NCI-H510A (cell line): Measurements from ENCODE around the gene HSD17B11.
"Not testable (repeated sequence)": the region's sequence is repeated elsewhere in the genome, so short reads cannot be mapped to it uniquely, and the experiment has no call there.

ENCODE experiments used
- DNase-seq: peaks from one replicate; lab custom pipeline; 2025; lab: John Stamatoyannopoulos, UW

The HSD17B11 gene, protein sequence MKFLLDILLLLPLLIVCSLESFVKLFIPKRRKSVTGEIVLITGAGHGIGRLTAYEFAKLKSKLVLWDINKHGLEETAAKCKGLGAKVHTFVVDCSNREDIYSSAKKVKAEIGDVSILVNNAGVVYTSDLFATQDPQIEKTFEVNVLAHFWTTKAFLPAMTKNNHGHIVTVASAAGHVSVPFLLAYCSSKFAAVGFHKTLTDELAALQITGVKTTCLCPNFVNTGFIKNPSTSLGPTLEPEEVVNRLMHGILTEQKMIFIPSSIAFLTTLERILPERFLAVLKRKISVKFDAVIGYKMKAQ

DNA sequence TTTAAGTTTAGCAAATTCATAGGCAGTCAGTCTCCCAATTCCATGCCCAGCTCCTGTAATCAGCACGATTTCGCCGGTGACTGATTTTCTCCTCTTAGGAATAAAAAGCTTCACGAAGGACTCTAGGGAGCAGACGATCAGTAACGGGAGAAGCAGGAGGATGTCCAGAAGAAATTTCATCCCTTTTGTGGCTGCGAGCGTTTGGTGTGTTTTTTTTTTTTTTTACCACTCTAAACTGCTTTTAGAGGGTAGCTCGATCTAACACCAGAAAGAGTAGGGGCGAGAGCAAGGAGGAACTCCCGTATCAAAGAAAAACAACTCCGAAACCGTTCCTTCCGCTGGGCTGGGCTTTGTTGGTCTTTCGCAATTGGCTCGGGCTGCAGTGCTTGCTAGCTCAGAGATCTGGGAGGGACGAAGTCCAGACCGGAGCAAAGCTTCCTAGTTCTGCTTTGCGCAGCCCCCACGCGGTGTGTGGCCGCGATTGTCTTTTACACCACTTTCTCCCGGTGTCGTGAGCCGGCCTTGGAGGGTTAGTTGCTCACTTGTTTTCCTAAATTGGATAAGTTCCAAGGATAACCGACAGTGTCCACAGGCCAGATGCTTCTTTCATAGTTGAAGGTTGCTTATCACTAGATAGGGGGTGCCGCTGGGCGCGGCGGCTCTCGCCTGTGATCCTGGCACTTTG, at the start of gene HSD17B11:
HSD17B11 (minus strand) TSS at position 298 of the 685 bp plus-strand sequence; CDS start at position 180, 118 bp downstream.
- peak; percentile 78 for DNase-seq

DNA sequence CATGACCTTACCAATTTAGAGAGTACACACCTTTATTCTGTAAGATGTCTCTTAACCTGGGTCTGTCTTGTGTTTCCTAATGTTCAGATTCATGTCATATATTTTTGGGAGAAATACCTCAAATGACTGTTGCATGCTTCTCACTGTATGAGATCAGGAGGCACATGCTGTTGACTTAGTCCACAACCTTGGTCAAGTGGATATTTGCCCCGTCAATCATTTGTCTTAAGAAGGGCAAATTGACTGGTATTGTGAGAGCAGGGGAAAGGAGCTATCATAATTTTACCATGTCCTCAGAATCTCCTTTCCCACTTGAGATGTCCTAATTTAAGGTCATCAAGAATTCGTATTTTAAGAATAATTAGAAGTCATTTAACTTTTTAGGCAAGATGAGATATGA, 42.4 kb upstream of the HSD17B11 start:
- DNase-seq = no peak

DNA sequence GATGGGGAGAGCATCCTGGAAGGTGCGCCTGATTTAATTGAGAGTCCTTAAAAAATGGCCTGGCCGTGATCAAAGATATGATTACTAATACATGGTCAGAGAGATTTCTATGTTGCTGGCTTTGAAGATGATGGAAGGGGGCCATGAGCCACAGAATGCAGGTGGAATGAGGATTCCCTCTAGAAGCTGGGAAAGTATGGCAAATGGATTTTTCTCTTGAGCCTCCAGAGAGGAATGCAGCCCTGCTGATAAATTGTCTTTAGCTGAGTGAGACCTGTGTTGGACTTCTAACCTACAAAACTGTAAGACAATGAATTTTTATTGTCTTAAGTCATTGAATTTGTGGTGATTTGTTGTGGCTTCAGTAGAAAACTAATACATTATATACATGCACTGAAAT, 39.0 kb upstream of the HSD17B11 start:
- no peak for DNase-seq

DNA sequence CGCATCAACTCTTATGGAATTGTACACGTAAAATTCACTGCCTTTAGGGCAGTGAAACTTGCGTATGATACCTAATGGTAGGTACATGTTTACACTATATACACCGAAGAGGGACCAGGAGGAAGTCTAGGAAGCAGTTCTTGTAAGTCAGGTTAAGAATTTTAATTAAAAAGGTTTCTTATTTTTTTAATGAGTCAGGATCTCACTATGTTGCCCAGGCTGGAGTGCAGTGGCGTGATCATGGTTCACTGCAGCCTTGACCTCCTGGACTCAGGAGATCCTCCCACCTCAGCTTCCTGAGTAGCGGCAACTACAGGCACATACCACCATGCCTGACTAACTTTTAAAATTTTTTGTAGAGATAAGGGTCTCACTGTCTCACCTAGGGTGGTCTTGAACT, 38.0 kb upstream of the HSD17B11 start:
- DNase-seq = no peak

DNA sequence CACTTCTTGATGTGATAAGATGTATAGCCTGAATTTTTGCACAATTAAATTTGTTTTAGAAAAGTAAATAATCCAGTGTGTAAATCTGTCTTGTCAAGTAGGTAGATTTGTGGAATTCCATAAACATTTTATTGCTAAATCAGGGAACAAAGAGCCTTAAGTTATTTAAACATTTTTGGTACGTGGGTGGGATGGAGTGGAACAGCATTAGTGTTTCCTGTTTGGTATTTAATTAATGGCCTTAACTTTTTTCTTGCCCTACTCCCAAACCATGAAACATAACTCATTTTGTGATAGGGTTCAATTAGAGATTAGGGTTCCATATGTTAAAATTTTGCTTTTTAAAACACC, 36.5 kb upstream of the HSD17B11 start:
- DNase-seq = no peak

DNA sequence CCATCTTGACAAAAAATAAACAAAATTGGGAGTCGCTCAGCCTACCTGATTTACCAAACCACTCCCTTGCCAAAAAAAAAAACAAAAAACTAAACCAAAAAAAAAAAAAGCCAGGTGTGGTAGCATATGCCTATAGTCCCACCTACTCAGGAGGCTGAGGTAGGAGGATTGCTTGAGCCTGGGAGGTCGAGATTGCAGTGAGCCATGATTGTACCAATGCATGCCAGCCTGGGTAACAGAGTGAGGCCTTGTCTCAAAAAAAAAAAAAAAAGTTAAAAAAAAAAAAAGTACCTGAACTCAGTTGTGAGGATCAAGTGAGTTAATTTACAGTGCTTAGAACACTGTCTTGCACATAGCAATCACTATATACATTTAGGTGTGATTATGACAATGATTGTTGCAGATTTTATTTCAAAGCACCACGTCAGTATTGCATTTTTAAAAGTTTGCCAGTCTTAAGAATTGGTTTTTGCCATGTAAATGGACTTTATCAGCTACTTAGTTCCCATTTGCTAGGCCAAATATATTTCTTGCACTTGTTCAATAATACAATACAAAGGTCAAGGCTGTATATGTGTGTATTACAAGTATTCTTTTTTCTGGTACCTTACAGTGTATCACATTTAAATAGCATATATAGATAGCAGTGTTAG, 36.0 kb upstream of the HSD17B11 start:
- DNase-seq = no peak

DNA sequence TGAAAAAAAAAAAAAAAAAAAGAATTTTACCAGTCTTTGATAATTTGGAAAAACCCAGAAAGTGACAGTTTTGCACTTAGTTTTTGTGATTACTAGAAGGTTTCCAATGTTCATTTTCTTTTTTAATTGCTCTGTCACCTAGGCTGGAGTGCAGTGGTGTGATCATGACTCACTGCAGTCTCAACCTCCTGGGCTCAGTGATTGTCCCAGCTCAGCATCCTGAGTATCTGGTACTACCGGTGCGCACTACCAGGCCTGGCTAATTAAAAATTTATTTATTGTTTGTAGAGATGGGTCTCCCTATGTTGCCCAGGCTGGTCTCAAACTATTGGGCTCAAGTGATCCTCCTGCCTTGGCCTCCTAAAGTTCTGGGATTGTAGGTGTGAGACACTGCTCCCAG, 34.7 kb upstream of the HSD17B11 start:
- no peak for DNase-seq

DNA sequence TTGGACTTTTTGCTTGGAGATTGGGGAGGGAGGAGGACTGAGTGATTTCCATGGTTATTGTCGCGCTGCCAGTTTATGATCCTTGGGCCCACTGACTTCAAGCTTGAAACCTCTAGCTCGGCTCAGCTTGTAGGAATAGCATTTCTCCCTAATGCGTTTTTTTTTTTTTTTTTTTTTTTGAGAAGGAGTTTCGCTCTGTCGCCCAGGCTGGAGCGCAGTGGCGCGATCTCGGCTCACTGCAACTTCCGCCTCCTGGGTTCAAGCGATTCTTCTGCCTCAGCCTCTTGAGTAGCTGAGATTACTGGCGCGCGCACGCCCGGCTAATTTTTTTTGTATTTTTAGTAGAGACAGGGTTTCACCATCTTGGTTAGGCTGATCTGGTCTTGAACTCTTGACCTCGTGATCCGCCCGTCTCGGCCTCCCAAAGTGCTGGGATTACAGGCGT, 33.1 kb upstream of the HSD17B11 start:
- not testable (repeated sequence) for DNase-seq

DNA sequence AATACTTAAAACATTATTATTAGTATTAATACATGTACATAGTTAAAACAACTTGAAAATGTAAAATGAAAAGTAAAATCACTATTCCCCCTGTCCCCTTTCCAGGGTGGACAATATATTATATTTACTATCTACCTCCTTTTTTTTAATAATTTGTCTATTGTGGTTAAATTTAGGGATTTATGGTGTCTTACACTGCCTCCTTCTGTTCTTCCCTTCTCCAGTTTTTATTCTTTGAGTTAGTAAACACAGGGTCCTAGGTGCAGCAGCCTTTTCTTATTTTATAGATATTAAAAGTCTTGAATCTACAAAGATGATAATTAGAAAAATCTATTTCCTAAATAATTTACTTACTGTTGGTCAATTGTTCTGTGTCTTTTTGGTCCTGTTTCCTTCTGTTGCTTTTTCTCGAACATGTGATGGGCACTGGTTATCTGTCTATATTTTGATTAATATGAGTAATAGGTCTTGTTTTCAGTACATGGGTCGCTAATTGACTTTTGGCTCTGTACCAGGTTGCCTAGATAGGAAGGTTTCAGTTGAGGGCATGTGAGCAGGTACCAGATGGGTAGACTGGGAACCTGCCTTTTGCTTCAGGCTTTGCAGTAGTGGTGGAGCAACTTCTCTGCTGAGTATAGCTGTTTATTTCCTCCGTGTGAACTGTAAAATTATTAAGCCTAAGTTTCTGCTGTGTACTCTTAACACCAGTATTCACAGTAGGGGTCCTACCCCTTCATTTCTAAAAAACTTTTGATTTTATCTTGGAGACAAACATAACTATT, 32.5 kb upstream of the HSD17B11 start:
- peak; percentile 3 for DNase-seq

DNA sequence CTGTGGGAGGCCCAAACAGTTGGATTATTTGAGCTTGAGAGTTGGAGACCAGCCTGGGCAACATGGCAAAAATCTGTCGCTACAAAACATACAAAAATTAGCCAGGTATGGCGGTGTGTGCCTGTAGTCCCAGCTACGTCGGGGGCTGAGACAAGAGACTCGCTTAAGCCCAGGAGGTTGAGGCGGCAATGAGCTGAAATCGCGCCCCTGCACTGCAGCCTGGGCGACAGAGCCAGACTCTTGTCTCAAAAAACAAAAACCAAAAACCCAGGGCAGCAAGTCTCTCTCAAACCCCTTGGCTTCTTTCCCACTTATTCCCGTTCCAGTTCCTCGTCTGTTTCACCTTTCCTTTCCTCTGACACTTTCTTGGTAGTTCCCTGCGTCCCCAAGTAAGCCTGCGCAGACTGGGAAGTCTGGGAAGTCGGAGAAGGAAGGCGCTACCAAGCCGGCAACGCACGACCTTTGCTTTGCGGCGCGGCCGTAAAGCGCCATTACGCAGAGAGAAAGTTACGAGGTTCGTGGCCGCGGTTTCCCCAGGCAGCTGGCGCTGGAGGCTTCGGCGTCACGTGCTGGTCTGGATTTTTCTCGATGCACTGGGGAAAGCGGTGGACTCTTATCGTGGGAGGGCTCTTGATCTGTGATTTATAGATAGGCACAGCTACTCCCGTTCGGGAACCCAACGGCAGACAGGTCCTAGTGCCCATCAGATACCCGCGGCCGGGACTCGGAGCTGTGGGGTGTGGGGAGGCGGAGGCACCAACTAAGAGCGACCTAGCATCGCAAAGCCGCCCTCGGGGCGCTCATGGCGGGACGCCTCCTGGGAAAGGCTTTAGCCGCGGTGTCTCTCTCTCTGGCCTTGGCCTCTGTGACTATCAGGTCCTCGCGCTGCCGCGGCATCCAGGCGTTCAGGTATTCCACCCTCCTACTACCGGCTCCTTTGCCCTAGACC, 31.4 kb upstream of the HSD17B11 start, which contains the start of gene NUDT9:
NUDT9 (plus strand) TSS at position 470 of the 949 bp plus-strand sequence; CDS start at position 803, 333 bp downstream.
- peak; percentile 91 for DNase-seq

DNA sequence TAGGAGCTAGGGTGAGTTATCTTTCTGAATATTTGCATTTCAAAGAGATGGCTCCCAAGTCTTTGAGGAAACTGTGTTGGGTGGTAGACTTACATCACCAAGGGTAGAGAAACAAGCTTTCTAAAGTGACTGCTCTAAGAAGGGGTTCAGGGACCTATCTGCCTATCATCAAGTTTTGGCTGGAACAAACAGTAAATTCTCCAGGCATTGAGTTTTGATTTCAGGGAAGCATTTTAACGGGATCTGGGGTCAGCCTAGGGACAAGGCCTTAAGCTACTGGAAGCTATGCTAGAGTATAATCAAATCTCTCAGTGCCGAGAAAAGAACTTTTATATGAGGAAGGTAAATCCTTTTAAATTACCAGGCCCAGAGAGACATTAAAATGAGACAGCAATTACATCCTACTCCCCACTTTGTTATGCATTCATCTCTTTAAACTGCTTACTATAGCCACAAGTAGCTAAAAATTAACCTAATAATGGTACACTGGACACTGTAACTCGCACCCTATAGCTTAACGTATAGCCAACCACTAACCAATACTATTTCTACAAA, 29.4 kb upstream of the HSD17B11 start:
- no peak for DNase-seq

DNA sequence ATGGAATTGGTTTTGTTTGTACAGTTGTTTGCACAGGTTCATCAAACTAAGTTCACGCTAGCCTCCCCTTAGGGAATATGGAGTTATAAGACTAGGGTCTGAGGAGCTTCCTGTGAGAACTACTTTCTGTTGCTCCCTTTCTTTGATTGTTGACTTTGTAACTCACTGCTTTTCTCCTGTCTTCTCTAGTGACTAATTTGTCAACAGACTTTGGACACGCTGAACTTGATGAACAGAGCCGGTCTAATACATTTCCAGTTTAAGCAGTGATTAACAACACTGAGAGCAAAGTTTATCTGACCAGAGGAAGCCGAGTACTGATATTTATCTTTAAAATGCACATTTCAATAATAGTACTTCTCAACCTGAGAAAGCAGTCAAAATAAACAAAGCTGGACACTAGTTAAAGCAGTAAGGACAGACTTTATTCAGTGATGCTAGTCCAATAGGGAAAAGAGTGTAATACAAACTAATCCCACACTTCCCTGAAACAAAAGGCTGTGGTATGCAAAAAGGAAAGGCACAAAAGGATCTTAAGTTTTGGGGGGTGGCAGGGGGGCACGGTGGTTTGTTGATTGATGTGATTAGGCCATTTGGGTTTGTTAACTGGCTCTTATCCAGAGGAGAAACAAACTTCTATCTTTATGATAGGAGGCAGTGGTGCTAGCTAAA, 28.7 kb upstream of the HSD17B11 start:
- no peak for DNase-seq

DNA sequence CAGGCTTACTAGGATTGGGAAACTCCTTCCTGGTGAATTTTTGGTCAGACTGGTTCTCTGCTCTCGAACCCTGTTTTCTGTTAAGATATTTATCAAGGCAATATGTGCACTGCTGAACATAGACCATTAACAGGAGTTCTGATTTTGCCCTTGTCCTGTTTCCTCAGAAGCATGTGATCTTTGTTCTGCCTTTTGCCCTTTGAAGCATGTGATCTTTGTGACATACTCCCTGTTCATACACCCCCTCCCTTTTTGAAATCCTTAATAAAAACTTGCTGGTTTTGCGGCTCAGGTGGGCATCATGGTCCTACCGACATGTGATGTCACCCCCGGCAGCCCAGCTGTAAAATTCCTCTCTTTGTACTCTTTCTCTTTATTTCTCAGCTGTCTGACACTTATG, 27.4 kb upstream of the HSD17B11 start:
- not testable (repeated sequence) for DNase-seq

DNA sequence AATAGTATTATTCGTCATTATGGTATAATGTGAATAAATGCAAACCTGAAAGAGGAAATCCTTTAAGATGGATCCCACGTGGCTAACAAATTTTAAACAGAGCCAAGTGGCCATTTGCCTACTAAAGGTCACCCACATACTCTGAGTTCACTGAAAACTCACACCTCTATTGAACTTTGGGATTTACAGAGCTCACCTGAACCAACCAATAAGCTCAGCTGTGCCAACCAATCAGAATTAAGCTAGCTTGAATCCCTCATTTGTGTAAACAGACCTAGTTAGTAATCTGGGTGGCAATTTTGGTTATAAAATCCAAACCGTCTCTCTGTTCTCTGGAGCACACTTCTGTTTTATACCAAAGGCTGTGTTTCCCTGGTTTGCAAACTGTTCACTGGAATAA, 26.0 kb upstream of the HSD17B11 start:
- DNase-seq = no peak

DNA sequence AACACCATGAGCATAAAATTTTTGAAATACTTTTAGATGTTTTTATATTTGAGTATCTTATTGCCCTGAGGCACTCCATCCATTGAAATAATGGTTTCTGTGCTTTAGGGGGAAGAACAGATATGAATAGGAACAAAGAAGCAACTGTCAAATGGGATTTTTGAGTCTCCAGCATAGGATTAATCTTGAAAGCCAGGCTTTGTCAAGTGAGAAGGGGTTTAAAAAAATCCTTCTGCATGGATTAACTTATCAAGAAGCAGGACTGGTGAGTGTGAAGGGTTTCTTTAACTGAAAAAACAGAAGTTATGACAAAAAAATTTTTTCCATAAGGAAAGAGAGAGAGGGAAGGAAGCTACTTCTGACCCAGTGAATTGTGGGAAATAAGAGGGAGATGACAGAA, 23.8 kb upstream of the HSD17B11 start:
- DNase-seq = no peak

DNA sequence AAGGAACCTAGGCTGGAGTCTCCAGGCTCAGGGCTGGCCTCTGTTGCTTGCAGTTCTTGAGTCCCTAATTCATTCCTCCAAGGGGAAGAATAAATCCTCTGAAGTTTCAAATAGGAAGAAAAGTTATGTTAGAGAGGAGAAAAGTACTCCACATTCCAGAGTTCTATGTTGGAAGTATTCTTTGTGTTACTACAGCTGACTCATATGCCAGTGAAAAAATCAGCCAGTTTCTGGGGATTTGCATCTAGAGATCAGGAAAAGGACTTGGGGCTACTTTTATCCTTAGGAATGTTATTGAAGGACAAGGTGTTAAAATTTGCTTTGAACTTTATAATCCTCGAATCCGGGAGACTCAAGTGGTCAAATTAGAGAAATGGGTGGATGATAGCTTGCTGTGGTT, 19.7 kb upstream of the HSD17B11 start:
- no peak for DNase-seq

DNA sequence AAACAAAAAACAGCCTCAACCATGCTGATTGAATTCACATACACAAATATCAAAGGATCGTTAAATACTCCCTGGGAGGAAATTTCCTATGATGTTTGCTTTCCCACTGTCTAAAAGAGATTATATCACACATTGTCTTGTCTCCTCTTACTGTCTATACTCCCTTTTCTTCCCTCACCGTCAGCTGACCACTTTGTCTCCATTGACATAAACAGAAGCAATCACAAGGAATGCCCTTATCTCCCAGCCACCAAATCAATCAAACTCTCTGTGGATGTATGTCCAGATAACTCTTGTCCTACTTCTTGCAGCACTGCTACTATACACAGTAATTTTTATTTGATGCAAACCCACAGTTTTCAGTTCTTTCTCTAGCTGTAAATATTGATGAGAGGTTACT, 19.2 kb upstream of the HSD17B11 start:
- no peak for DNase-seq

DNA sequence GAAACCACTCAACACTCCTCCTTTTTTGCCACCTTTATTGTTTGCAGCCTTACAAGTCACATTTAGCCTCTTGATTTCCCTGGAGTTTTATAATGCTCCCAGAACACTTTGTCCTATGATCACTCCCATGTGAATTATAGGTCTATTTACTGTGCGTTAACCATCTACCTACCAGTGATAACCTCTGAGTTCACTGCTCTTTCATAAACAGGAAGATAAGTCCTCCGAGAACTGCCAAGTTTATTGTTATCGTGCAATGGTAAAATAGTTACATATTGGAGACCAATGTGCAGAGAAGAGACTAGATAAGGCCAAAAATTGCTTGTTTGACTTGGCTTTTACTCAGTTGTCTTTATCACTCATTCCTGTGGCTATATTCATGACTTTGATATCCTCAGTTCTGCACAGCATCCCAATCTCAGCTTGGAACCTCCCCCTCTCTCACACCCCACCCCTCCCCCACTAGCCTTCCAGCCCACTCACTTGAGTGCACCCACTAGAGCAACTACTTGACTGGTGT, 18.5 kb upstream of the HSD17B11 start:
- no peak for DNase-seq

DNA sequence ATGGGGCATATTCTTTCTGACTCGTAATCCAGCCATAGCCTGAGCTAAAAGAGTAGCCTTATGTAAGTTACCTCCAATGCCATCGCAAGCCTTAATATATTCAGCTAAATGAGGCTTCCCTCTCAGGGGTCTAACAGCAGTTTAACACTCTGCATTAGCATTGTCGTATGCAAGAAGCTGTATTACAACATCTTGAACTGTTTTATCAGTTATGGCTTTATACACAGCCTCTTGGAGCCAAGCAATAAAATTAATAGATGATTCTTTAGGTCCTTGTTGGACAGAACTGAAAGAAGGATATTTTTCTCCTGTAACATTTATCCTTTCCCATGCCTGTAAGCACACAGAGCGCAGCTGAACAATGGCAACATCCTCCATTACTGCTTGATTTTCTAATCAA, 15.9 kb upstream of the HSD17B11 start:
- DNase-seq = not testable (repeated sequence)

DNA sequence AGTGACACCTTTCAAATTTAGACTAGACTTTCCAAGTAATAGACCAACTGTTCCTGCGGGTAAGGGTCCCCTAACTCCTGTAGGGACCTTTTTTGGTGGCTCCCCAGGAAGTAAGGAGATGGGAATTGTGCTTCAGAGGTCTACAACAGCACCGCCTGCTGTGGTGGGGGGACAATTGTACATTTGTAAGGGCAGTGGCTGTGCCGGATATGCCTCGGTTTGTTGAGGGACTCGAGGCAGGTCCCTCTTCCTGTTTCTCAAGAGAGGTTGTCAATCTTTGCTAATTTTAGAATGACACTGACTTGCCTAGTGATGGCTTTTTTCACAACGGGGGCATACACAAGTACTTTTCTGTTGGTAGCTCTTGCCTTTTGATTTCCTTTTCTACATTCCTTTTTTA, 15.5 kb upstream of the HSD17B11 start:
- no peak for DNase-seq
